Neural cell (in vitro differentiated cells): ENCODE measurements around the gene TM7SF3. TPM values are rescaled to one million over a fixed set of nuclear protein-coding genes. Genes with fewer than 3 reads are reported as not detected.

ENCODE experiments used
- H2AFZ ChIP-seq: fragments of 200-600, 300-800 bp; sonication (generic), shearing (Covaris generic); 2 replicates; pipeline ENCODE4 v1.6.0; 2014; ENCODE audit warnings: low read depth, mild to moderate bottlenecking, antibody characterized with exemption, low read length, moderate library complexity
- H3F3A ChIP-seq: fragments of 200-600 bp; shearing (Covaris generic); 2 replicates; pipeline ENCODE4 v1.6.1; 2016; ENCODE audit warnings: mild to moderate bottlenecking, moderate library complexity, mixed read lengths, antibody characterized with exemption, low read length; ENCODE audit not compliant: insufficient read depth, poor library complexity, severe bottlenecking
- H3K27ac ChIP-seq: fragments of 200-600, 300-800 bp; sonication (generic), shearing (Covaris generic); 2 replicates; pipeline ENCODE4 v1.5.1; 2014; ENCODE audit warnings: mild to moderate bottlenecking, low read length, moderate library complexity
- H3K27me3 ChIP-seq: fragments of 300-800, 200-600 bp; sonication (generic), shearing (Covaris generic); 2 replicates; pipeline ENCODE4 v1.6.0; 2014; ENCODE audit warnings: mild to moderate bottlenecking, low read depth, low read length, moderate library complexity; ENCODE audit not compliant: insufficient read depth
- H3K36me3 ChIP-seq: fragments of 300-800, 200-600 bp; sonication (generic), shearing (Covaris generic); 2 replicates; pipeline ENCODE4 v1.5.1; 2014; ENCODE audit warnings: mild to moderate bottlenecking, antibody characterized with exemption, low read length, moderate library complexity; ENCODE audit not compliant: insufficient read depth
- H3K4me2 ChIP-seq: fragments of 300-800, 200-600 bp; sonication (generic), shearing (Covaris generic); 2 replicates; pipeline ENCODE4 v1.6.0; 2014; ENCODE audit warnings: mild to moderate bottlenecking, low read length
- H3K4me3 ChIP-seq: fragments of 300-800, 200-600 bp; sonication (generic), shearing (Covaris generic); 2 replicates; pipeline ENCODE4 v1.5.1; 2014; ENCODE audit warnings: mild to moderate bottlenecking, low read length, moderate library complexity
- H3K79me2 ChIP-seq: fragments of 200-600 bp; shearing (Covaris generic); replicated peaks from 2 replicates; pipeline ENCODE4 v1.6.0; 2014; ENCODE audit warnings: mild to moderate bottlenecking, low read length, moderate library complexity; ENCODE audit not compliant: insufficient read depth
- H3K9ac ChIP-seq: fragments of 300-800, 200-600 bp; sonication (generic), shearing (Covaris generic); 2 replicates; pipeline ENCODE4 v1.6.1; 2016; ENCODE audit warnings: mild to moderate bottlenecking, low read length, mixed read lengths
- H3K9me2 ChIP-seq: fragments of 200-600 bp; shearing (Covaris generic); 2 replicates; pipeline ENCODE4 v1.6.1; 2016; ENCODE audit warnings: mild to moderate bottlenecking, low read length, mixed read lengths; ENCODE audit not compliant: insufficient read depth
- H3K9me3 ChIP-seq: fragments of 200-600, 300-800 bp; sonication (generic), shearing (Covaris generic); 2 replicates; pipeline ENCODE4 v1.6.1; 2016; ENCODE audit warnings: mild to moderate bottlenecking, mixed run types, low read length, moderate library complexity, mixed read lengths
- H4K20me1 ChIP-seq: fragments of 200-600 bp; shearing (Covaris generic); 2 replicates; pipeline ENCODE4 v1.6.1; 2016; ENCODE audit warnings: mild to moderate bottlenecking, mixed run types; ENCODE audit not compliant: insufficient read depth
- EP300 ChIP-seq: fragments of 450-650 bp; conservative IDR thresholded peaks from 2 replicates; pipeline ENCODE4 v1.6.1; 2014; ENCODE audit warnings: antibody characterized with exemption, mild to moderate bottlenecking, moderate library complexity; ENCODE audit not compliant: poor library complexity, severe bottlenecking
- EZH2 ChIP-seq: fragments of 200-600, 300-800 bp; shearing (Covaris generic), sonication (generic); IDR thresholded peaks from 2 replicates; pipeline ENCODE4 v1.6.1; 2014; ENCODE audit warnings: antibody characterized with exemption, low read length, borderline replicate concordance, mild to moderate bottlenecking; ENCODE audit not compliant: insufficient read depth, poor library complexity, severe bottlenecking
- MXI1 ChIP-seq: fragments of 450-650 bp; conservative IDR thresholded peaks from 2 replicates; pipeline ENCODE4 v1.6.1; 2014; ENCODE audit warnings: antibody characterized with exemption, mild to moderate bottlenecking; ENCODE audit not compliant: poor library complexity, severe bottlenecking
- POLR2AphosphoS5 ChIP-seq: IDR thresholded peaks from 2 replicates; pipeline ENCODE4 v1.6.1; 2012
- RAD21 ChIP-seq: fragments of 450-650 bp; conservative IDR thresholded peaks from 2 replicates; pipeline ENCODE4 v1.6.1; 2014; ENCODE audit warnings: antibody characterized with exemption, mild to moderate bottlenecking, moderate library complexity
- SMC3 ChIP-seq: fragments of 450-650 bp; conservative IDR thresholded peaks from 2 replicates; pipeline ENCODE4 v1.6.1; 2014; ENCODE audit warnings: antibody characterized with exemption, mild to moderate bottlenecking, moderate library complexity; ENCODE audit not compliant: poor library complexity
- TAF1 ChIP-seq: IDR thresholded peaks from 2 replicates; pipeline ENCODE4 v1.6.1; 2012; ENCODE audit warnings: low read depth
- polyA plus RNA-seq: library from polyadenylated mRNA; depleted of rRNA; stranded (reverse); fragments of >200 nt; gene quantifications from 2 replicates; pipeline ENCODE4 v1.2.3, GENCODE V29; 2014
- TF ChIP-seq, protein P1 (sequence below): fragments of 450-650 bp; IDR thresholded peaks from 2 replicates; pipeline ENCODE4 v1.5.1; 2014; ENCODE audit warnings: antibody characterized with exemption, mild to moderate bottlenecking, moderate library complexity; ENCODE audit not compliant: poor library complexity, severe bottlenecking
- TF ChIP-seq, protein P2 (sequence below): IDR thresholded peaks from 2 replicates; pipeline ENCODE4 v1.6.1; 2012; ENCODE audit warnings: borderline replicate concordance

The TM7SF3 gene
- polyA plus RNA-seq, 1 donor from 2014 or later, result 30.0 TPM

DNA sequence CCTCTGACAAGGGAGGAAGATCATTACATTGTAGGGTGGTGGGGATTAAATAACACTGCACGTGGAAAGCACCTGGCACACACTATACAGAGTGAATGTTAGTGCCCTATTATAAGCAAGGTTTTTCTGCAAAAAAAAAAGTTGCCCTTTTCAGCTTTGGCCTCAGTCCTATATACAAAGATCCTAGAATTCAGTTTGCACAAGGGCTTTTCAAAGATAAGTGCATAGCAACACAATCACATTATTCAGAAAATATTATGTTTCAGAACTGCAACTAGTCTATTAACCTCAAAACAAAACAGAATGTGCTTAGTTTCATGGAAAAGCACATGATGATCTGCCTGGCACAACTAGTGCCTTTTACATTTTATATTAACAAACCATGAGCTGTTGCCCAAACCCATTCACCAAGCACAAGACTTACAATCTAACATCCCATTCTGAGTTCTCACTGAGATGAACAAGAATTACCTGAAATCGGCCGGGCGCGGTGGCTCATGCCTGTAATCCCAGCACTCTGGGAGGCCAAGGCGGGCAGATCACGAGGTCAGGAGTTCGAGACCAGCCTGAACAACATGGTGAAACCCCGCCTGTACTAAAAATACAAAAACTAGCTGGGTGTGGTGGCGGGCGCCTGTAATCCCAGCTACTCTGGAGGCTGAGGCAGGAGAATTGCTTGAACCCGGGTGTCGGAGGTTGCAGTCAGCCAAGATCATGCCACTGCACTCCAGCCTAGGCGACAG, 1.8 kb downstream of the TM7SF3 start (continued):
- TF ChIP-seq, protein P1, sequence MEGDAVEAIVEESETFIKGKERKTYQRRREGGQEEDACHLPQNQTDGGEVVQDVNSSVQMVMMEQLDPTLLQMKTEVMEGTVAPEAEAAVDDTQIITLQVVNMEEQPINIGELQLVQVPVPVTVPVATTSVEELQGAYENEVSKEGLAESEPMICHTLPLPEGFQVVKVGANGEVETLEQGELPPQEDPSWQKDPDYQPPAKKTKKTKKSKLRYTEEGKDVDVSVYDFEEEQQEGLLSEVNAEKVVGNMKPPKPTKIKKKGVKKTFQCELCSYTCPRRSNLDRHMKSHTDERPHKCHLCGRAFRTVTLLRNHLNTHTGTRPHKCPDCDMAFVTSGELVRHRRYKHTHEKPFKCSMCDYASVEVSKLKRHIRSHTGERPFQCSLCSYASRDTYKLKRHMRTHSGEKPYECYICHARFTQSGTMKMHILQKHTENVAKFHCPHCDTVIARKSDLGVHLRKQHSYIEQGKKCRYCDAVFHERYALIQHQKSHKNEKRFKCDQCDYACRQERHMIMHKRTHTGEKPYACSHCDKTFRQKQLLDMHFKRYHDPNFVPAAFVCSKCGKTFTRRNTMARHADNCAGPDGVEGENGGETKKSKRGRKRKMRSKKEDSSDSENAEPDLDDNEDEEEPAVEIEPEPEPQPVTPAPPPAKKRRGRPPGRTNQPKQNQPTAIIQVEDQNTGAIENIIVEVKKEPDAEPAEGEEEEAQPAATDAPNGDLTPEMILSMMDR, result no peak

- Histone ChIP-seq H3K9me2 (no peaks in the 10 kb centered on the region), H3K79me2 (peaks cover 4% of the 10 kb centered on the region), H3K4me3 (no peak overlapping the region), H3K27me3 (no peaks in the 10 kb centered on the region), H3F3A (no peaks in the 10 kb centered on the region), H3K9me3 (no peaks in the 10 kb centered on the region), H3K36me3 (no peaks in the 10 kb centered on the region), H3K27ac (no peak overlapping the region), H3K4me2 (no peak overlapping the region), H4K20me1 (no peaks in the 10 kb centered on the region), H3K9ac (no peak overlapping the region), H2AFZ (no peak overlapping the region)
- TF ChIP-seq RAD21 (no peak), TAF1 (no peak), MXI1 (no peak), EZH2 (no peak), POLR2AphosphoS5 (no peak), EP300 (no peak), SMC3 (no peak)
- TF ChIP-seq, protein P2, sequence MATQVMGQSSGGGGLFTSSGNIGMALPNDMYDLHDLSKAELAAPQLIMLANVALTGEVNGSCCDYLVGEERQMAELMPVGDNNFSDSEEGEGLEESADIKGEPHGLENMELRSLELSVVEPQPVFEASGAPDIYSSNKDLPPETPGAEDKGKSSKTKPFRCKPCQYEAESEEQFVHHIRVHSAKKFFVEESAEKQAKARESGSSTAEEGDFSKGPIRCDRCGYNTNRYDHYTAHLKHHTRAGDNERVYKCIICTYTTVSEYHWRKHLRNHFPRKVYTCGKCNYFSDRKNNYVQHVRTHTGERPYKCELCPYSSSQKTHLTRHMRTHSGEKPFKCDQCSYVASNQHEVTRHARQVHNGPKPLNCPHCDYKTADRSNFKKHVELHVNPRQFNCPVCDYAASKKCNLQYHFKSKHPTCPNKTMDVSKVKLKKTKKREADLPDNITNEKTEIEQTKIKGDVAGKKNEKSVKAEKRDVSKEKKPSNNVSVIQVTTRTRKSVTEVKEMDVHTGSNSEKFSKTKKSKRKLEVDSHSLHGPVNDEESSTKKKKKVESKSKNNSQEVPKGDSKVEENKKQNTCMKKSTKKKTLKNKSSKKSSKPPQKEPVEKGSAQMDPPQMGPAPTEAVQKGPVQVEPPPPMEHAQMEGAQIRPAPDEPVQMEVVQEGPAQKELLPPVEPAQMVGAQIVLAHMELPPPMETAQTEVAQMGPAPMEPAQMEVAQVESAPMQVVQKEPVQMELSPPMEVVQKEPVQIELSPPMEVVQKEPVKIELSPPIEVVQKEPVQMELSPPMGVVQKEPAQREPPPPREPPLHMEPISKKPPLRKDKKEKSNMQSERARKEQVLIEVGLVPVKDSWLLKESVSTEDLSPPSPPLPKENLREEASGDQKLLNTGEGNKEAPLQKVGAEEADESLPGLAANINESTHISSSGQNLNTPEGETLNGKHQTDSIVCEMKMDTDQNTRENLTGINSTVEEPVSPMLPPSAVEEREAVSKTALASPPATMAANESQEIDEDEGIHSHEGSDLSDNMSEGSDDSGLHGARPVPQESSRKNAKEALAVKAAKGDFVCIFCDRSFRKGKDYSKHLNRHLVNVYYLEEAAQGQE, result no peak
- TF ChIP-seq, protein P1, result no peak
These were observed 4.3 kb downstream of the TM7SF3 start for GRCh38 chr12:27009881-27010301.
